DOHH2 (cell line): ENCODE results near the gene HCRTR1.

ENCODE experiments used
- H3F3A ChIP-seq: fragments of 200-600 bp; sonication (generic), shearing (Covaris generic); 2 replicates; pipeline ENCODE4 v1.6.0; 2016; ENCODE audit warnings: antibody characterized with exemption, mild to moderate bottlenecking; ENCODE audit not compliant: control insufficient read depth, insufficient read depth
- H3K27ac ChIP-seq: fragments of 200-600 bp; sonication (generic); 2 replicates; pipeline ENCODE4 v1.5.1; 2014; ENCODE audit warnings: low read depth, mild to moderate bottlenecking, low read length, moderate library complexity
- H3K27me3 ChIP-seq: fragments of 200-600 bp; sonication (generic); 2 replicates; pipeline ENCODE4 v1.6.1; 2014; ENCODE audit warnings: mild to moderate bottlenecking, low read length, mixed read lengths; ENCODE audit not compliant: control insufficient read depth
- H3K36me3 ChIP-seq: fragments of 200-600 bp; sonication (generic); 2 replicates; pipeline ENCODE4 v1.6.1; 2014; ENCODE audit warnings: mild to moderate bottlenecking, low read length, moderate library complexity, mixed read lengths; ENCODE audit not compliant: control insufficient read depth
- H3K4me1 ChIP-seq: fragments of 200-600 bp; sonication (generic); 2 replicates; pipeline ENCODE4 v1.6.1; 2014; ENCODE audit warnings: mild to moderate bottlenecking, low read length, mixed read lengths; ENCODE audit not compliant: control insufficient read depth
- H3K4me2 ChIP-seq: fragments of 200-600 bp; sonication (generic); 2 replicates; pipeline ENCODE4 v1.6.0; 2014; ENCODE audit warnings: mild to moderate bottlenecking, low read length, moderate library complexity
- H3K4me3 ChIP-seq: fragments of 200-600 bp; sonication (generic); 2 replicates; pipeline ENCODE4 v1.5.1; 2014; ENCODE audit warnings: mild to moderate bottlenecking, low read length, mixed read lengths
- H3K79me2 ChIP-seq: fragments of 200-600 bp; sonication (generic); 2 replicates; pipeline ENCODE4 v1.6.1; 2014; ENCODE audit warnings: mild to moderate bottlenecking, low read length, mixed read lengths; ENCODE audit not compliant: control insufficient read depth
- H3K9me2 ChIP-seq: fragments of 200-600 bp; sonication (generic); replicated peaks from 2 replicates; pipeline ENCODE4 v1.6.1; 2014; ENCODE audit warnings: mild to moderate bottlenecking, low read length, mixed read lengths; ENCODE audit not compliant: control insufficient read depth
- H3K9me3 ChIP-seq: fragments of 200-600 bp; sonication (generic); 2 replicates; pipeline ENCODE4 v1.6.1; 2014; ENCODE audit warnings: antibody characterized with exemption, low read length, mixed read lengths; ENCODE audit not compliant: control insufficient read depth, insufficient read depth
- H4K20me1 ChIP-seq: fragments of 200-600 bp; sonication (generic); 2 replicates; pipeline ENCODE4 v1.6.0; 2014; ENCODE audit warnings: low read depth, mild to moderate bottlenecking, antibody characterized with exemption, low read length, moderate library complexity; ENCODE audit not compliant: control insufficient read depth, insufficient read depth
- EZH2phosphoT487 ChIP-seq: fragments of 200-600 bp; sonication (generic); IDR thresholded peaks from 2 replicates; pipeline ENCODE4 v1.6.1; 2017; ENCODE audit warnings: borderline replicate concordance, mild to moderate bottlenecking, antibody characterized with exemption, low read length, moderate library complexity, mixed read lengths
- TF ChIP-seq, protein P1 (sequence below): fragments of 200-600 bp; sonication (generic); IDR thresholded peaks from one replicate; pipeline ENCODE4 v1.5.1; 2014; ENCODE audit warnings: antibody characterized with exemption, mild to moderate bottlenecking, low read depth, low read length; ENCODE audit not compliant: poor library complexity, severe bottlenecking

HCRTR1 gene

DNA sequence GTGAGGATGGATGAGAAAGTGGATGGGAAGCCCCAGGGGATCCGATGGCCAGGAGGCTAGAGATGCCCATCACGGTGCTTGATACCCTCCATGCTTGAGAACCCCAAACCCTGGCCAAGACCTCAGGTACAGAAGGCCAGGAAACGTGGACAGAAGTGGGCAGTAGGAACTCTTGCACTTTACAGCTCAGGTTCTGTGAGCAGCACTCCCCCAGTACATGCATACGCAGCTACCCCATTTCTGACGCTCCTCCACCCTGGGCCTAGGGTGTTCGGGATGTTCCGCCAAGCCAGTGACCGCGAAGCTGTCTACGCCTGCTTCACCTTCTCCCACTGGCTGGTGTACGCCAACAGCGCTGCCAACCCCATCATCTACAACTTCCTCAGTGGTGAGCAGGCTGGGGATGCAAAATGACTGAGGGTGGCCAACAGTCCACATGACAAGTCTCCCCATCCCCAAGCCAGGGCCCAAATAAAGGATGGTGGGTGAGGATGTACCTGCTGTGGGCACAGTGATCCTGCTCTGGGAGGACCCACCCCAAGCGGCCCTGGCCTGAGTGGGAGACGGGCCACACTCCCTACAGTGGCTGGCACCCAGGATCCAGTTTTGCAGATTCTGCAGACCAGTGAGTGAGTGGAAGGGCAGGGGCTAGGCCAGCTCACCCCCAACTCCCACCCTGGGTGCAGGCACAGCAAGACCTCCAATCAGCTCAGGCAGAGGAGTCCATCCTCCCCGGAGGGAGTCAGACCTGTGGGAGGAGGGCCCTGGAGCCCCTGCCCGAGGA is 7.4 kb downstream of the HCRTR1 start:
- no peaks in the 10 kb centered on the region for H3K27me3 ChIP-seq
- H3K9me3 ChIP-seq: no peaks in the 10 kb centered on the region
- peaks cover 7% of the 10 kb centered on the region for H3K4me1 ChIP-seq
- H3K4me2 ChIP-seq: no peak overlapping the region
- H3K36me3 ChIP-seq: peaks cover 17% of the 10 kb centered on the region
- H3F3A ChIP-seq: no peaks in the 10 kb centered on the region
- no peaks in the 10 kb centered on the region for H3K9me2 ChIP-seq
- H4K20me1 ChIP-seq: no peaks in the 10 kb centered on the region
- H3K27ac ChIP-seq: no peak overlapping the region
- no peak for TF ChIP-seq EZH2phosphoT487
- TF ChIP-seq, protein P1, sequence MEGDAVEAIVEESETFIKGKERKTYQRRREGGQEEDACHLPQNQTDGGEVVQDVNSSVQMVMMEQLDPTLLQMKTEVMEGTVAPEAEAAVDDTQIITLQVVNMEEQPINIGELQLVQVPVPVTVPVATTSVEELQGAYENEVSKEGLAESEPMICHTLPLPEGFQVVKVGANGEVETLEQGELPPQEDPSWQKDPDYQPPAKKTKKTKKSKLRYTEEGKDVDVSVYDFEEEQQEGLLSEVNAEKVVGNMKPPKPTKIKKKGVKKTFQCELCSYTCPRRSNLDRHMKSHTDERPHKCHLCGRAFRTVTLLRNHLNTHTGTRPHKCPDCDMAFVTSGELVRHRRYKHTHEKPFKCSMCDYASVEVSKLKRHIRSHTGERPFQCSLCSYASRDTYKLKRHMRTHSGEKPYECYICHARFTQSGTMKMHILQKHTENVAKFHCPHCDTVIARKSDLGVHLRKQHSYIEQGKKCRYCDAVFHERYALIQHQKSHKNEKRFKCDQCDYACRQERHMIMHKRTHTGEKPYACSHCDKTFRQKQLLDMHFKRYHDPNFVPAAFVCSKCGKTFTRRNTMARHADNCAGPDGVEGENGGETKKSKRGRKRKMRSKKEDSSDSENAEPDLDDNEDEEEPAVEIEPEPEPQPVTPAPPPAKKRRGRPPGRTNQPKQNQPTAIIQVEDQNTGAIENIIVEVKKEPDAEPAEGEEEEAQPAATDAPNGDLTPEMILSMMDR: no peak
- H3K4me3 ChIP-seq: no peak overlapping the region
- H3K79me2 ChIP-seq: no peaks in the 10 kb centered on the region

DNA sequence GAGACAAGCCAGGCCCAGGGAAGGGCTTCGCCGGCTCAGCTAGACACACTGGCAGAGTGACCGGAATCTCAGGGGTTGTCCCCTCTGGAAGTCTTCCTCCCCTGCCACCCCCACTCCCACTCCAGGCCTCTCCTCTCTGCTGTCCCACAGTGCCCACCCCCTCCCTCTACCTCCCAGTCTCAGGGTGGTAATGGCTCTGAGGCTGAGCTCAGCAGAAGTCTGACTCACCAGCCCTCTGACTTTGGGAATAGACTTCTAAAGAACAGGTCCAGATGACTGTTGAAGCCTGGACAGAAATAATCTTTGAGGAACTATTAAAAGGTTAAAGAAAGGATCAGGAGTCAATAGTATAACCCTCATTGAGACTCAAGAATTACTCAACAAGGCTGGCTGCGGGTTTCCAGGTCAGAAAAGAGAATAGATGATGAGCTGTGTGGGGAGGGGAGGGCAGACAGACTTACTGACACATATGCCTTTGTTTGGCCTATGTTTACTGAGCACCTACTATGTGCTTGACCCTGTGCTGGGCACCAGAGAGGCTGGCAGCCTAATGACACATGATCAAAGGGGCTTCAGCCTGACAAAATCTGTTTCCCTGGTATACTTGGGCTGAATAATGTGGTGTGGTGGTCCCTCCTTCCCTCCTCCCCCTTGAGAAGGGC is 8.2 kb downstream of the HCRTR1 start:
- no peak for TF ChIP-seq EZH2phosphoT487
- TF ChIP-seq, protein P1: no peak
- Histone ChIP-seq H3K27ac (no peak overlapping the region), H3K9me2 (no peaks in the 10 kb centered on the region), H3K4me1 (peaks cover 7% of the 10 kb centered on the region), H3K36me3 (peaks cover 24% of the 10 kb centered on the region), H3K79me2 (no peaks in the 10 kb centered on the region), H3K4me3 (no peak overlapping the region), H3F3A (no peaks in the 10 kb centered on the region), H3K9me3 (no peaks in the 10 kb centered on the region), H3K4me2 (no peak overlapping the region), H3K27me3 (no peaks in the 10 kb centered on the region), H4K20me1 (no peaks in the 10 kb centered on the region)

- H3K9me3 ChIP-seq: no peaks in the 10 kb centered on the region
- H3K4me1 ChIP-seq: peaks cover 7% of the 10 kb centered on the region
- peaks cover 31% of the 10 kb centered on the region for H3K36me3 ChIP-seq
- TF ChIP-seq, protein P1: no peak
- no peak for TF ChIP-seq EZH2phosphoT487
- no peak overlapping the region for H3K4me3 ChIP-seq
- no peaks in the 10 kb centered on the region for H3K27me3 ChIP-seq
- no peaks in the 10 kb centered on the region for H3K9me2 ChIP-seq
- H3K79me2 ChIP-seq: no peaks in the 10 kb centered on the region
- H3F3A ChIP-seq: no peaks in the 10 kb centered on the region
- H3K4me2 ChIP-seq: no peak overlapping the region
- H4K20me1 ChIP-seq: no peaks in the 10 kb centered on the region
- no peak overlapping the region for H3K27ac ChIP-seq
Measured at GRCh38 chr1:31626223-31627207, 9.0 kb downstream of the HCRTR1 start.
